Neural cell (in vitro differentiated cells): ENCODE results near the gene AP1M1. TPM values are rescaled to one million over a fixed set of nuclear protein-coding genes. Genes with fewer than 3 reads are reported as not detected.

ENCODE experiments used
- H2AFZ ChIP-seq: fragments of 200-600, 300-800 bp; sonication (generic), shearing (Covaris generic); 2 replicates; pipeline ENCODE4 v1.6.0; 2014; ENCODE audit warnings: low read depth, mild to moderate bottlenecking, antibody characterized with exemption, low read length, moderate library complexity
- H3F3A ChIP-seq: fragments of 200-600 bp; shearing (Covaris generic); 2 replicates; pipeline ENCODE4 v1.6.1; 2016; ENCODE audit warnings: mild to moderate bottlenecking, moderate library complexity, mixed read lengths, antibody characterized with exemption, low read length; ENCODE audit not compliant: insufficient read depth, poor library complexity, severe bottlenecking
- H3K27ac ChIP-seq: fragments of 200-600, 300-800 bp; sonication (generic), shearing (Covaris generic); 2 replicates; pipeline ENCODE4 v1.5.1; 2014; ENCODE audit warnings: mild to moderate bottlenecking, low read length, moderate library complexity
- H3K27me3 ChIP-seq: fragments of 300-800, 200-600 bp; sonication (generic), shearing (Covaris generic); 2 replicates; pipeline ENCODE4 v1.6.0; 2014; ENCODE audit warnings: mild to moderate bottlenecking, low read depth, low read length, moderate library complexity; ENCODE audit not compliant: insufficient read depth
- H3K36me3 ChIP-seq: fragments of 300-800, 200-600 bp; sonication (generic), shearing (Covaris generic); 2 replicates; pipeline ENCODE4 v1.5.1; 2014; ENCODE audit warnings: mild to moderate bottlenecking, antibody characterized with exemption, low read length, moderate library complexity; ENCODE audit not compliant: insufficient read depth
- H3K4me2 ChIP-seq: fragments of 300-800, 200-600 bp; sonication (generic), shearing (Covaris generic); 2 replicates; pipeline ENCODE4 v1.6.0; 2014; ENCODE audit warnings: mild to moderate bottlenecking, low read length
- H3K4me3 ChIP-seq: fragments of 300-800, 200-600 bp; sonication (generic), shearing (Covaris generic); 2 replicates; pipeline ENCODE4 v1.5.1; 2014; ENCODE audit warnings: mild to moderate bottlenecking, low read length, moderate library complexity
- H3K79me2 ChIP-seq: fragments of 200-600 bp; shearing (Covaris generic); replicated peaks from 2 replicates; pipeline ENCODE4 v1.6.0; 2014; ENCODE audit warnings: mild to moderate bottlenecking, low read length, moderate library complexity; ENCODE audit not compliant: insufficient read depth
- H3K9ac ChIP-seq: fragments of 300-800, 200-600 bp; sonication (generic), shearing (Covaris generic); 2 replicates; pipeline ENCODE4 v1.6.1; 2016; ENCODE audit warnings: mild to moderate bottlenecking, low read length, mixed read lengths
- H3K9me2 ChIP-seq: fragments of 200-600 bp; shearing (Covaris generic); 2 replicates; pipeline ENCODE4 v1.6.1; 2016; ENCODE audit warnings: mild to moderate bottlenecking, low read length, mixed read lengths; ENCODE audit not compliant: insufficient read depth
- H3K9me3 ChIP-seq: fragments of 200-600, 300-800 bp; sonication (generic), shearing (Covaris generic); 2 replicates; pipeline ENCODE4 v1.6.1; 2016; ENCODE audit warnings: mild to moderate bottlenecking, mixed run types, low read length, moderate library complexity, mixed read lengths
- H4K20me1 ChIP-seq: fragments of 200-600 bp; shearing (Covaris generic); 2 replicates; pipeline ENCODE4 v1.6.1; 2016; ENCODE audit warnings: mild to moderate bottlenecking, mixed run types; ENCODE audit not compliant: insufficient read depth
- EP300 ChIP-seq: fragments of 450-650 bp; conservative IDR thresholded peaks from 2 replicates; pipeline ENCODE4 v1.6.1; 2014; ENCODE audit warnings: antibody characterized with exemption, mild to moderate bottlenecking, moderate library complexity; ENCODE audit not compliant: poor library complexity, severe bottlenecking
- EZH2 ChIP-seq: fragments of 200-600, 300-800 bp; shearing (Covaris generic), sonication (generic); IDR thresholded peaks from 2 replicates; pipeline ENCODE4 v1.6.1; 2014; ENCODE audit warnings: antibody characterized with exemption, low read length, borderline replicate concordance, mild to moderate bottlenecking; ENCODE audit not compliant: insufficient read depth, poor library complexity, severe bottlenecking
- MXI1 ChIP-seq: fragments of 450-650 bp; conservative IDR thresholded peaks from 2 replicates; pipeline ENCODE4 v1.6.1; 2014; ENCODE audit warnings: antibody characterized with exemption, mild to moderate bottlenecking; ENCODE audit not compliant: poor library complexity, severe bottlenecking
- POLR2AphosphoS5 ChIP-seq: IDR thresholded peaks from 2 replicates; pipeline ENCODE4 v1.6.1; 2012
- REST ChIP-seq: IDR thresholded peaks from 2 replicates; pipeline ENCODE4 v1.6.1; 2012; ENCODE audit warnings: borderline replicate concordance
- SMC3 ChIP-seq: fragments of 450-650 bp; conservative IDR thresholded peaks from 2 replicates; pipeline ENCODE4 v1.6.1; 2014; ENCODE audit warnings: antibody characterized with exemption, mild to moderate bottlenecking, moderate library complexity; ENCODE audit not compliant: poor library complexity
- TAF1 ChIP-seq: IDR thresholded peaks from 2 replicates; pipeline ENCODE4 v1.6.1; 2012; ENCODE audit warnings: low read depth
- polyA plus RNA-seq: library from polyadenylated mRNA; depleted of rRNA; stranded (reverse); fragments of >200 nt; gene quantifications from 2 replicates; pipeline ENCODE4 v1.2.3, GENCODE V29; 2014

The AP1M1 gene
- polyA plus RNA-seq, 1 donor from 2014 or later, result 81.4 TPM

GRCh38 chr19:16289594-16289993, 91.9 kb downstream of the AP1M1 start:
- Histone ChIP-seq H2AFZ (no peak overlapping the region), H3K4me3 (no peak overlapping the region), H3K79me2 (no peaks in the 10 kb centered on the region), H3K4me2 (no peak overlapping the region), H3K9me3 (no peaks in the 10 kb centered on the region), H3K36me3 (no peaks in the 10 kb centered on the region), H3K9ac (no peak overlapping the region), H3F3A (no peaks in the 10 kb centered on the region), H3K27ac (no peak overlapping the region), H3K27me3 (no peaks in the 10 kb centered on the region), H4K20me1 (no peaks in the 10 kb centered on the region), H3K9me2 (no peaks in the 10 kb centered on the region)
- no peak for TF ChIP-seq EZH2
- TF ChIP-seq REST, result no peak
- TF ChIP-seq EP300, result no peak
- TF ChIP-seq SMC3, result no peak
- TF ChIP-seq MXI1, result no peak

- TF ChIP-seq TAF1 (no peak), MXI1 (no peak), REST (no peak), POLR2AphosphoS5 (no peak), EP300 (no peak)
- no peak overlapping the region for H3K9ac ChIP-seq
- H4K20me1 ChIP-seq, result no peaks in the 10 kb centered on the region
- H3K79me2 ChIP-seq, result no peaks in the 10 kb centered on the region
- no peaks in the 10 kb centered on the region for H3K9me2 ChIP-seq
- no peaks in the 10 kb centered on the region for H3K27me3 ChIP-seq
- no peak overlapping the region for H3K4me2 ChIP-seq
- H2AFZ ChIP-seq, result no peak overlapping the region
- no peaks in the 10 kb centered on the region for H3K9me3 ChIP-seq
- no peak overlapping the region for H3K27ac ChIP-seq
- no peaks in the 10 kb centered on the region for H3K36me3 ChIP-seq
- no peak overlapping the region for H3K4me3 ChIP-seq
- no peaks in the 10 kb centered on the region for H3F3A ChIP-seq
Measured at GRCh38 chr19:16290692-16291091, 93.0 kb downstream of the AP1M1 start.
